Psoas muscle (tissue), 8 donors: Measurements from ENCODE around the gene IQCB1. TPM values are rescaled to one million over a fixed set of nuclear protein-coding genes. Genes with fewer than 3 reads are reported as not detected.

Source experiments
- ATAC-seq, 4 donors: fragments of 200-7000 bp; cut with Tn5 transposase; one replicate each; pipeline ENCODE4 v1.9.1; 2020; ENCODE audit warnings: moderate library complexity in 3 of 4, mild to moderate bottlenecking in 2 of 4
- DNase-seq, 2 donors: peaks; one replicate each; pipeline ENCODE4 v3.0.0-alpha.2; 2020
- H3K27ac ChIP-seq: fragments of 200-600 bp; one replicate; pipeline ENCODE4 v1.8.0; 2022
- H3K27me3 ChIP-seq, 3 donors: fragments of 200-600 bp in 1 of 3; one replicate each; pipeline versions ENCODE4 v1.6.1 to v1.8.0; 2013 to 2022; ENCODE audit warnings: low read length in 2 of 3, mild to moderate bottlenecking in 2 of 3, moderate library complexity in 1 of 3; ENCODE audit not compliant: insufficient read depth in 3 of 3
- H3K36me3 ChIP-seq, 2 donors: fragments of 200-600 bp in 1 of 2; one replicate each; pipeline versions ENCODE4 v1.6.1 to v1.8.0; 2013 to 2022; ENCODE audit warnings: low read depth in 1 of 2, mild to moderate bottlenecking in 1 of 2, moderate library complexity in 1 of 2; ENCODE audit not compliant: insufficient read depth in 1 of 2
- H3K4me1 ChIP-seq: fragments of 200-600 bp; one replicate; pipeline ENCODE4 v1.8.0; 2022
- H3K4me3 ChIP-seq: fragments of 200-600 bp; one replicate; pipeline ENCODE4 v1.8.0; 2022; ENCODE audit warnings: mild to moderate bottlenecking
- H3K9me3 ChIP-seq: fragments of 200-600 bp; one replicate; pipeline ENCODE4 v1.8.0; 2022
- CTCF ChIP-seq: fragments of 200-600 bp; IDR thresholded peaks from one replicate; pipeline ENCODE4 v1.8.0; 2022; ENCODE audit warnings: antibody characterized with exemption
- WGBS, 3 donors: extraction: QIAGEN DNeasy Blood & Tissue Kit; methylation state at CpG; one replicate each; pipeline versions ENCODE4 v1.1.6 to v1.1.7; 2013; 5-methylcytosine and 5-hydroxymethylcytosine counted together
- intact Hi-C, 2 donors: fragments of 100-400 bp; cut with DNase I; formaldehyde crosslinking; loops; one replicate each; pipeline versions ENCODE4 v1.11.0 to v1.14.2; 2022
- polyA plus RNA-seq, 3 donors: library from polyadenylated mRNA; stranded (reverse); fragments of 200-250 nt; gene quantifications; one replicate each; pipeline ENCODE4 v1.2.3, GENCODE V29; 2013
- total RNA-seq, 4 donors: library from RNA; stranded (reverse); fragmentation: NEBNext Ultra II Directional in 2 of 4; extraction: Animal tissue kit (Norgen Biotek cat#: 25700) in 2 of 4; gene quantifications; one replicate each; pipeline versions ENCODE4 v1.2.1 to v1.2.4, GENCODE V29; 2021 to 2023
- donor health status: healthy with polysubstance abuse.
- donor health status: DM: no; HTN: no; CAD: no; lungs with moderate emphysema.
- donor health status: Bipolar disorder and iron deficiency.
- donor health status: healthy.
- donor health status: DM: yes; HTN: yes; CAD: no.
- donor health status: DM: no; HTN: no; CAD: no.
- donor health status: DM: no; HTN: no; CAD: no.
- donor health status: DM: yes; HTN: yes; CAD: no.

IQCB1 gene
- total and polyA plus RNA-seq, 7 donors = 5.7 to 10.1 (median 6.9) TPM

GRCh38 chr3:121852256-121852655, 17.4 kb upstream of the IQCB1 start:
- H3K27ac ChIP-seq = no peak overlapping the region
- no peaks in the 10 kb centered on the region for H3K27me3 ChIP-seq
- ATAC-seq (no peak), DNase-seq (no peak)
- no peaks in the 10 kb centered on the region for H3K4me1 ChIP-seq
- H3K4me3 ChIP-seq = no peak overlapping the region
- WGBS, 3 donors = 86 to 90% (median 89%) methylated on average over 2 of the region's 2 CpGs
- peaks cover 0 to 6% of the 10 kb centered on the region in 2 donors for H3K36me3 ChIP-seq
- intact Hi-C loops = no loop called here
- no peaks in the 10 kb centered on the region for H3K9me3 ChIP-seq
- no peak for TF ChIP-seq CTCF

GRCh38 chr3:121844892-121845291, 10.0 kb upstream of the IQCB1 start:
- no peak for ATAC-seq
- intact Hi-C loops = no loop called here
- Histone ChIP-seq H3K36me3 (peaks cover 0 to 4% of the 10 kb centered on the region in 2 donors), H3K4me3 (no peak overlapping the region), H3K4me1 (no peaks in the 10 kb centered on the region), H3K27me3 (no peaks in the 10 kb centered on the region), H3K9me3 (no peaks in the 10 kb centered on the region), H3K27ac (no peak overlapping the region)
- 95 to 100% (median 98%) methylated on average over 7 of the region's 7 CpGs for WGBS, 3 donors
- TF ChIP-seq CTCF = no peak
- DNase-seq = no peak

- DNase-seq = no peak
- intact Hi-C loops = loop anchor here in 1 of 2 donors (10.0 kb wide), 2 partner anchors 295 to 545 kb away; partner anchors contain the start of genes FAM162A, MIX23 and POLQ
- WGBS, 3 donors = 98% methylated on average over 20 to 23 of the region's 23 CpGs
These were observed 5.1 kb upstream of the IQCB1 start for GRCh38 chr3:121839962-121840361.

GRCh38 chr3:121836481-121836880, 1.6 kb upstream of the IQCB1 start:
- Histone ChIP-seq H3K4me3 (no peak overlapping the region), H3K36me3 (peaks cover 0 to 17% of the 10 kb centered on the region in 2 donors), H3K9me3 (no peaks in the 10 kb centered on the region), H3K27me3 (no peaks in the 10 kb centered on the region), H3K4me1 (peaks cover 18% of the 10 kb centered on the region), H3K27ac (no peak overlapping the region)
- 83 to 94% (median 90%) methylated on average over 3 of the region's 3 CpGs for WGBS, 3 donors
- DNase-seq (no peak), ATAC-seq (no peak)
- intact Hi-C loops = loop anchor here in 1 of 2 donors (10.0 kb wide), 2 partner anchors 292 to 548 kb away; partner anchors contain the start of genes FAM162A, MIX23 and POLQ
- TF ChIP-seq CTCF = no peak

More at GRCh38 chr3:121839962-121840361, 5.1 kb upstream of the IQCB1 start:
- no peak for ATAC-seq
- TF ChIP-seq CTCF = no peak
- H3K36me3 ChIP-seq = peaks cover 0 to 2% of the 10 kb centered on the region in 2 donors
- peaks cover 6% of the 10 kb centered on the region for H3K4me1 ChIP-seq
- no peaks in the 10 kb centered on the region for H3K27me3 ChIP-seq
- no peak overlapping the region for H3K4me3 ChIP-seq
- no peaks in the 10 kb centered on the region for H3K9me3 ChIP-seq
- no peak overlapping the region for H3K27ac ChIP-seq

- intact Hi-C loops = loop anchor here in 1 of 2 donors (10.0 kb wide), 2 partner anchors 291 to 549 kb away; partner anchors contain the start of genes FAM162A, MIX23 and POLQ
- Histone ChIP-seq H3K36me3 (peaks cover 0 to 19% of the 10 kb centered on the region in 2 donors), H3K4me1 (peaks cover 18% of the 10 kb centered on the region), H3K27ac (no peak overlapping the region), H3K4me3 (peak overlapping the region; percentile 89), H3K9me3 (no peaks in the 10 kb centered on the region), H3K27me3 (no peaks in the 10 kb centered on the region)
- no peak for TF ChIP-seq CTCF
- no peak for ATAC-seq
- WGBS, 3 donors = 77 to 87% (median 80%) methylated on average over 4 of the region's 4 CpGs
- DNase-seq = no peak
These were observed 1.2 kb upstream of the IQCB1 start for GRCh38 chr3:121836064-121836463.
